Measurements from ENCODE around the gene BRPF3. TPM values are rescaled to one million over a fixed set of nuclear protein-coding genes. Genes with fewer than 3 reads are reported as not detected.

Gene BRPF3
- total and polyA plus RNA-seq, 3 donors from 2014 or later = 70.5 to 104 (median 102) TPM

- Histone ChIP-seq H3K27ac (no peak overlapping the region), H3K4me3 (no peak overlapping the region), H3K4me1 (no peaks in the 10 kb centered on the region), H3K27me3 (no peaks in the 10 kb centered on the region), H3K9me3 (no peaks in the 10 kb centered on the region), H3K36me3 (ENCODE audit: low read depth, missing control alignments) (no peaks in the 10 kb centered on the region)
- no peak for DNase-seq
- TF ChIP-seq POLR2A (IDR thresholded peaks at IDR 0.05) = no peak
- TF ChIP-seq CTCF (IDR thresholded peaks at IDR 0.05) = no peak
- intact Hi-C loops (cut with DNase I; ENCODE audit: low total_unique reads) = no loop called here
- WGBS, 2 donors = 100% methylated on average over 1 of the region's 1 CpG
Measured at GRCh38 chr6:36209606-36210005, 13.1 kb downstream of the BRPF3 start.

- Histone ChIP-seq H3K4me3 (no peak overlapping the region), H3K4me1 (no peaks in the 10 kb centered on the region), H3K36me3 (ENCODE audit: low read depth, missing control alignments) (no peaks in the 10 kb centered on the region), H3K27ac (no peak overlapping the region), H3K27me3 (no peaks in the 10 kb centered on the region), H3K9me3 (no peaks in the 10 kb centered on the region)
- no peak for DNase-seq
- TF ChIP-seq CTCF (IDR thresholded peaks at IDR 0.05) (no peak), POLR2A (IDR thresholded peaks at IDR 0.05) (no peak)
- intact Hi-C loops (cut with DNase I; ENCODE audit: low total_unique reads) = no loop called here
- WGBS, 2 donors = 94% methylated on average over 14 of the region's 14 CpGs
Measured at GRCh38 chr6:36210182-36210581, 13.6 kb downstream of the BRPF3 start.

- no peak for DNase-seq
- Histone ChIP-seq H3K4me3 (no peak overlapping the region), H3K4me1 (no peaks in the 10 kb centered on the region), H3K27me3 (no peaks in the 10 kb centered on the region), H3K36me3 (ENCODE audit: low read depth, missing control alignments) (no peaks in the 10 kb centered on the region), H3K9me3 (no peaks in the 10 kb centered on the region), H3K27ac (no peak overlapping the region)
- 85 to 92% methylated on average over 9 to 18 of the region's 18 CpGs for WGBS, 2 donors
- TF ChIP-seq CTCF (IDR thresholded peaks at IDR 0.05) (no peak), POLR2A (IDR thresholded peaks at IDR 0.05) (no peak)
- intact Hi-C loops (cut with DNase I; ENCODE audit: low total_unique reads) = no loop called here
Measured at GRCh38 chr6:36210886-36211595, 14.5 kb downstream of the BRPF3 start.

GRCh38 chr6:36216559-36216958 is 20.0 kb downstream of the BRPF3 start:
- Histone ChIP-seq H3K4me1 (peaks cover 30% of the 10 kb centered on the region), H3K27me3 (no peaks in the 10 kb centered on the region), H3K36me3 (ENCODE audit: low read depth, missing control alignments) (no peaks in the 10 kb centered on the region), H3K9me3 (no peaks in the 10 kb centered on the region), H3K27ac (no peak overlapping the region), H3K4me3 (no peak overlapping the region)
- DNase-seq = no peak
- WGBS, 2 donors = 75 to 83% methylated on average over 2 of the region's 2 CpGs
- intact Hi-C loops (cut with DNase I; ENCODE audit: low total_unique reads) = no loop called here
- TF ChIP-seq CTCF (IDR thresholded peaks at IDR 0.05) = no peak
- TF ChIP-seq POLR2A (IDR thresholded peaks at IDR 0.05) = no peak

GRCh38 chr6:36217188-36217587 is 20.6 kb downstream of the BRPF3 start:
- no peak for DNase-seq
- TF ChIP-seq POLR2A (IDR thresholded peaks at IDR 0.05) = no peak
- no peaks in the 10 kb centered on the region for H3K9me3 ChIP-seq
- peak overlapping the region in 1 of 2 donors; percentile 36 for H3K27ac ChIP-seq
- H3K27me3 ChIP-seq = no peaks in the 10 kb centered on the region
- H3K4me3 ChIP-seq = no peak overlapping the region
- no peaks in the 10 kb centered on the region for H3K36me3 ChIP-seq (ENCODE audit: low read depth, missing control alignments)
- WGBS, 2 donors = 64 to 68% methylated on average over 3 of the region's 3 CpGs
- intact Hi-C loops (cut with DNase I; ENCODE audit: low total_unique reads) = no loop called here
- peaks cover 30% of the 10 kb centered on the region for H3K4me1 ChIP-seq
